Endometrium (tissue), 2 donors: ENCODE measurements around the gene HMGA1.

ENCODE experiments used
- FAIRE-seq: peaks from 2 replicates; lab custom pipeline; 2012; peaks lifted over from hg19 to GRCh38; lab: Jason Lieb, UNC
- donor health status: control.
- donor health status: control.

The HMGA1 gene

GRCh38 chr6:34236443-34237315, at the start of gene HMGA1:
Gene HMGA1, plus strand, starts transcription at chr6:34236873. Its CDS starts 3,908 bp downstream, at chr6:34240781.
- FAIRE-seq, result no peak

- FAIRE-seq, result no peak
Measured at GRCh38 chr6:34189806-34190503, 46.7 kb upstream of the HMGA1 start.

- FAIRE-seq, result no peak
Measured at GRCh38 chr6:34190504-34191122, 46.1 kb upstream of the HMGA1 start.

GRCh38 chr6:34194772-34195171, 41.9 kb upstream of the HMGA1 start:
- FAIRE-seq, result no peak

- FAIRE-seq, result no peak
Measured at GRCh38 chr6:34195726-34196115, 41.0 kb upstream of the HMGA1 start.

GRCh38 chr6:34196116-34196832, 40.4 kb upstream of the HMGA1 start:
- FAIRE-seq, result no peak

- no peak for FAIRE-seq
Measured at GRCh38 chr6:34196833-34197195, 39.9 kb upstream of the HMGA1 start.

- FAIRE-seq, result no peak
Measured at GRCh38 chr6:34200340-34200971, 36.2 kb upstream of the HMGA1 start.

- no peak for FAIRE-seq
Measured at GRCh38 chr6:34201455-34202107, 35.1 kb upstream of the HMGA1 start.

GRCh38 chr6:34202329-34203201, 34.1 kb upstream of the HMGA1 start:
- no peak for FAIRE-seq

GRCh38 chr6:34204693-34205092, 32.0 kb upstream of the HMGA1 start:
- no peak for FAIRE-seq

- FAIRE-seq, result no peak
Measured at GRCh38 chr6:34205466-34205865, 31.2 kb upstream of the HMGA1 start.

GRCh38 chr6:34205916-34206315, 30.8 kb upstream of the HMGA1 start:
- FAIRE-seq, result no peak

GRCh38 chr6:34206726-34207125, 29.9 kb upstream of the HMGA1 start:
- FAIRE-seq, result no peak

- no peak for FAIRE-seq
Measured at GRCh38 chr6:34207695-34208443, 28.8 kb upstream of the HMGA1 start.

GRCh38 chr6:34213772-34214171, 22.9 kb upstream of the HMGA1 start:
- FAIRE-seq, result no peak

GRCh38 chr6:34218691-34219090, 18.0 kb upstream of the HMGA1 start:
- FAIRE-seq, result no peak

- FAIRE-seq, result no peak
Measured at GRCh38 chr6:34223381-34223955, 13.2 kb upstream of the HMGA1 start.
